HG02981 (cell line): Measurements from ENCODE around the gene LETM1.

Experiments
- ATAC-seq: cut with Tn5 transposase; IDR thresholded peaks from one replicate; pipeline ENCODE4 v1.9.1; 2021; ENCODE audit warnings: mild to moderate bottlenecking, moderate library complexity; ENCODE audit not compliant: unreplicated experiment

Gene LETM1

GRCh38 chr4:1856071-1856942 is at the start of gene LETM1:
LETM1 (minus strand) TSS chr4:1856156; CDS start chr4:1855950, 206 bp downstream.
- peak; percentile 84 for ATAC-seq

GRCh38 chr4:1904042-1904441 is 48.1 kb upstream of the LETM1 start:
- ATAC-seq = no peak

- no peak for ATAC-seq
Observed at GRCh38 chr4:1903035-1903434, 47.1 kb upstream of the LETM1 start.

GRCh38 chr4:1902243-1902642 is 46.3 kb upstream of the LETM1 start:
- no peak for ATAC-seq

GRCh38 chr4:1901127-1901526 is 45.2 kb upstream of the LETM1 start:
- no peak for ATAC-seq

- ATAC-seq = no peak
Observed at GRCh38 chr4:1900624-1901023, 44.7 kb upstream of the LETM1 start.

- ATAC-seq = no peak
Observed at GRCh38 chr4:1900087-1900433, 44.1 kb upstream of the LETM1 start.

- ATAC-seq = peak; percentile 79
Observed at GRCh38 chr4:1899149-1900086, 43.5 kb upstream of the LETM1 start.

- ATAC-seq = no peak
Observed at GRCh38 chr4:1898681-1899080, 42.7 kb upstream of the LETM1 start.

- ATAC-seq = no peak
Observed at GRCh38 chr4:1898007-1898406, 42.1 kb upstream of the LETM1 start.

- ATAC-seq = no peak
Observed at GRCh38 chr4:1896658-1896991, 40.7 kb upstream of the LETM1 start.

GRCh38 chr4:1895971-1896657 is 40.2 kb upstream of the LETM1 start:
- ATAC-seq = no peak

GRCh38 chr4:1890979-1891570 is 35.1 kb upstream of the LETM1 start:
- ATAC-seq = no peak

- ATAC-seq = no peak
Observed at GRCh38 chr4:1887052-1887451, 31.1 kb upstream of the LETM1 start.

GRCh38 chr4:1885414-1885813 is 29.5 kb upstream of the LETM1 start:
- no peak for ATAC-seq

- no peak for ATAC-seq
Observed at GRCh38 chr4:1883583-1883982, 27.6 kb upstream of the LETM1 start.

GRCh38 chr4:1882850-1883271 is 26.9 kb upstream of the LETM1 start:
- ATAC-seq = no peak

GRCh38 chr4:1880332-1880731 is 24.4 kb upstream of the LETM1 start:
- ATAC-seq = no peak

GRCh38 chr4:1879485-1879884 is 23.5 kb upstream of the LETM1 start:
- no peak for ATAC-seq

GRCh38 chr4:1874201-1874600 is 18.2 kb upstream of the LETM1 start:
- no peak for ATAC-seq

GRCh38 chr4:1873776-1874175 is 17.8 kb upstream of the LETM1 start:
- ATAC-seq = no peak
